GM12864 (cell line): Measurements from ENCODE around the gene PPP1CC.

ENCODE experiments used
- DNase-seq: peaks from one replicate; pipeline ENCODE4 v3.0.0-alpha.2; 2011; ENCODE audit warnings: low read depth
- H3K4me3 ChIP-seq: 2 replicates; pipeline ENCODE4 v1.5.1; 2011; ENCODE audit warnings: mild to moderate bottlenecking, low read depth, low read length, control low read depth
- TF ChIP-seq, protein P1 (sequence below): IDR thresholded peaks from 2 replicates; pipeline ENCODE4 v1.5.1; 2011; ENCODE audit warnings: low read depth, mild to moderate bottlenecking, moderate library complexity, low read length, control low read depth, inconsistent platforms; ENCODE audit errors: missing control alignments

The PPP1CC gene

GRCh38 chr12:110680032-110680431 is 62.7 kb downstream of the PPP1CC start:
- TF ChIP-seq, protein P1, sequence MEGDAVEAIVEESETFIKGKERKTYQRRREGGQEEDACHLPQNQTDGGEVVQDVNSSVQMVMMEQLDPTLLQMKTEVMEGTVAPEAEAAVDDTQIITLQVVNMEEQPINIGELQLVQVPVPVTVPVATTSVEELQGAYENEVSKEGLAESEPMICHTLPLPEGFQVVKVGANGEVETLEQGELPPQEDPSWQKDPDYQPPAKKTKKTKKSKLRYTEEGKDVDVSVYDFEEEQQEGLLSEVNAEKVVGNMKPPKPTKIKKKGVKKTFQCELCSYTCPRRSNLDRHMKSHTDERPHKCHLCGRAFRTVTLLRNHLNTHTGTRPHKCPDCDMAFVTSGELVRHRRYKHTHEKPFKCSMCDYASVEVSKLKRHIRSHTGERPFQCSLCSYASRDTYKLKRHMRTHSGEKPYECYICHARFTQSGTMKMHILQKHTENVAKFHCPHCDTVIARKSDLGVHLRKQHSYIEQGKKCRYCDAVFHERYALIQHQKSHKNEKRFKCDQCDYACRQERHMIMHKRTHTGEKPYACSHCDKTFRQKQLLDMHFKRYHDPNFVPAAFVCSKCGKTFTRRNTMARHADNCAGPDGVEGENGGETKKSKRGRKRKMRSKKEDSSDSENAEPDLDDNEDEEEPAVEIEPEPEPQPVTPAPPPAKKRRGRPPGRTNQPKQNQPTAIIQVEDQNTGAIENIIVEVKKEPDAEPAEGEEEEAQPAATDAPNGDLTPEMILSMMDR = no peak
- H3K4me3 ChIP-seq = no peak overlapping the region
- no peak for DNase-seq

DNA sequence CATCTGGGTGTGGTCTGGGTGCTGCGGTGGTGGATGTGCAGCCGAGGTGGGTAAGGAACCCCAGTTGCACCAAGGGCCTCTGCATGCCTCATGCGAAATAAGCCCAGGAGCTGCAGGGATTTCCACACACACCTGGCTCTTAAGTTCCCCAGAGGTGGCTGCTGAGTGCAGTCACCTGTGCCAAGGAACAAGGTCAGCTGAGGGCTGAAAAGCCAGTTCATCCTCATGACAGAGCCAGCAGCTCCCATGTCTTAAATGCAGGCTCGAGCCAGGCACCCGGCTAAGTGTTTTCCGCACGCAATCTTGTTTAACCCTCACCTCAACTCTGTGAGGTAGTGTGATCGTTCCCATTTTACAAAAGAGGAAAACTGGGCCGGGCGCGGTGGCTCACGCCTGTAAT is 63.5 kb downstream of the PPP1CC start:
- TF ChIP-seq, protein P1 = no peak
- H3K4me3 ChIP-seq = no peak overlapping the region
- DNase-seq = no peak

DNA sequence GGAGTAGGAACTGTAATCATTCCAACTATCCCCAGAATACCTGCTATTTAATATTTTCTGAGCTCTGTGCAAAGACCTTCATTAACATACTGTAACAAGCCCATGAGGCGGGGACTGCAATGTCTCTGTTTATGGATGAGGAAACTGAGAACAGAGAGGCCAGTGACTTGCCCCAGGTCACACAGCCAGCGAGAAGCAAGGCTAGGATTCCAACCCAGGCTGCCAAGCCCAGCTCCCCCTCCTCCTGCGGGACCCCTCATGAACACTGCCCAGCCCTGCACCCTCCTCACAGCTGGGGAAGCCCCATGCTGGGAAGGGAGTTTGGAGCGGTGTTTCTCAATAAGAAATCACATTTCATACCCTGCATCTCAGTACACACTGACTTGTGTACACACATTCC is 64.7 kb downstream of the PPP1CC start:
- DNase-seq = no peak
- no peak overlapping the region for H3K4me3 ChIP-seq
- TF ChIP-seq, protein P1 = no peak

GRCh38 chr12:110677206-110677911 is 65.3 kb downstream of the PPP1CC start:
- DNase-seq = no peak
- TF ChIP-seq, protein P1 = no peak

DNA sequence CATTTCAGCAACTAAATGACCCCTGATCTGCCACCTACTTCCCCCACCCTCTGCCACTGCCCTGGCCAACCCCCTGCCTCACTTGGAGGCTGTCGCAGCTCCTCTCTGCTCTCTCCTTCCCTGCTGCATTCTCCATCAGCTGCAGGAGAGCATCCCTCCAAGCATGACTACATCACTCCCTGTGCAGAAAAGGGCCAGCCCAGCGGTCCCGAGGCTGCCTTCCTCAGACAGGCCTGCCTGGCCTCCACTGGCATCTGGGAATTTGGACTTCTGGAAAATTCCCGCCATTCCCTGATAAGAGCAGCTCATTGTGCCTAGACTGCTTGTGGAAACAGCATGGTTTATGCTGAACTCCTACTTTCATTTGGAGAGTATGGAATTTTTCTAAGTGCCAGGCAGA is 66.5 kb downstream of the PPP1CC start:
- TF ChIP-seq, protein P1 = no peak
- H3K4me3 ChIP-seq = no peak overlapping the region
- DNase-seq = no peak

More at GRCh38 chr12:110677206-110677911, 65.3 kb downstream of the PPP1CC start:
- no peak overlapping the region; the same call in 1 of the 2 replicates for H3K4me3 ChIP-seq

GRCh38 chr12:110670161-110670701 is 72.5 kb downstream of the PPP1CC start:
- TF ChIP-seq, protein P1 = no peak
- DNase-seq = peak; percentile 91
- no peak overlapping the region; the same call in 1 of the 2 replicates for H3K4me3 ChIP-seq
